Neural cell (in vitro differentiated cells): ENCODE results near the gene GMDS. TPM values are rescaled to one million over a fixed set of nuclear protein-coding genes. Genes with fewer than 3 reads are reported as not detected.

Source experiments
- H2AFZ ChIP-seq: fragments of 200-600, 300-800 bp; sonication (generic), shearing (Covaris generic); 2 replicates; pipeline ENCODE4 v1.6.0; 2014; ENCODE audit warnings: low read depth, mild to moderate bottlenecking, antibody characterized with exemption, low read length, moderate library complexity
- H3F3A ChIP-seq: fragments of 200-600 bp; shearing (Covaris generic); 2 replicates; pipeline ENCODE4 v1.6.1; 2016; ENCODE audit warnings: mild to moderate bottlenecking, moderate library complexity, mixed read lengths, antibody characterized with exemption, low read length; ENCODE audit not compliant: insufficient read depth, poor library complexity, severe bottlenecking
- H3K27ac ChIP-seq: fragments of 200-600, 300-800 bp; sonication (generic), shearing (Covaris generic); 2 replicates; pipeline ENCODE4 v1.5.1; 2014; ENCODE audit warnings: mild to moderate bottlenecking, low read length, moderate library complexity
- H3K27me3 ChIP-seq: fragments of 300-800, 200-600 bp; sonication (generic), shearing (Covaris generic); 2 replicates; pipeline ENCODE4 v1.6.0; 2014; ENCODE audit warnings: mild to moderate bottlenecking, low read depth, low read length, moderate library complexity; ENCODE audit not compliant: insufficient read depth
- H3K36me3 ChIP-seq: fragments of 300-800, 200-600 bp; sonication (generic), shearing (Covaris generic); 2 replicates; pipeline ENCODE4 v1.5.1; 2014; ENCODE audit warnings: mild to moderate bottlenecking, antibody characterized with exemption, low read length, moderate library complexity; ENCODE audit not compliant: insufficient read depth
- H3K4me2 ChIP-seq: fragments of 300-800, 200-600 bp; sonication (generic), shearing (Covaris generic); 2 replicates; pipeline ENCODE4 v1.6.0; 2014; ENCODE audit warnings: mild to moderate bottlenecking, low read length
- H3K4me3 ChIP-seq: fragments of 300-800, 200-600 bp; sonication (generic), shearing (Covaris generic); 2 replicates; pipeline ENCODE4 v1.5.1; 2014; ENCODE audit warnings: mild to moderate bottlenecking, low read length, moderate library complexity
- H3K79me2 ChIP-seq: fragments of 200-600 bp; shearing (Covaris generic); replicated peaks from 2 replicates; pipeline ENCODE4 v1.6.0; 2014; ENCODE audit warnings: mild to moderate bottlenecking, low read length, moderate library complexity; ENCODE audit not compliant: insufficient read depth
- H3K9ac ChIP-seq: fragments of 300-800, 200-600 bp; sonication (generic), shearing (Covaris generic); 2 replicates; pipeline ENCODE4 v1.6.1; 2016; ENCODE audit warnings: mild to moderate bottlenecking, low read length, mixed read lengths
- H3K9me2 ChIP-seq: fragments of 200-600 bp; shearing (Covaris generic); 2 replicates; pipeline ENCODE4 v1.6.1; 2016; ENCODE audit warnings: mild to moderate bottlenecking, low read length, mixed read lengths; ENCODE audit not compliant: insufficient read depth
- H3K9me3 ChIP-seq: fragments of 200-600, 300-800 bp; sonication (generic), shearing (Covaris generic); 2 replicates; pipeline ENCODE4 v1.6.1; 2016; ENCODE audit warnings: mild to moderate bottlenecking, mixed run types, low read length, moderate library complexity, mixed read lengths
- H4K20me1 ChIP-seq: fragments of 200-600 bp; shearing (Covaris generic); 2 replicates; pipeline ENCODE4 v1.6.1; 2016; ENCODE audit warnings: mild to moderate bottlenecking, mixed run types; ENCODE audit not compliant: insufficient read depth
- EP300 ChIP-seq: fragments of 450-650 bp; conservative IDR thresholded peaks from 2 replicates; pipeline ENCODE4 v1.6.1; 2014; ENCODE audit warnings: antibody characterized with exemption, mild to moderate bottlenecking, moderate library complexity; ENCODE audit not compliant: poor library complexity, severe bottlenecking
- EZH2 ChIP-seq: fragments of 200-600, 300-800 bp; shearing (Covaris generic), sonication (generic); IDR thresholded peaks from 2 replicates; pipeline ENCODE4 v1.6.1; 2014; ENCODE audit warnings: antibody characterized with exemption, low read length, borderline replicate concordance, mild to moderate bottlenecking; ENCODE audit not compliant: insufficient read depth, poor library complexity, severe bottlenecking
- POLR2AphosphoS5 ChIP-seq: IDR thresholded peaks from 2 replicates; pipeline ENCODE4 v1.6.1; 2012
- SMC3 ChIP-seq: fragments of 450-650 bp; conservative IDR thresholded peaks from 2 replicates; pipeline ENCODE4 v1.6.1; 2014; ENCODE audit warnings: antibody characterized with exemption, mild to moderate bottlenecking, moderate library complexity; ENCODE audit not compliant: poor library complexity
- polyA plus RNA-seq: library from polyadenylated mRNA; depleted of rRNA; stranded (reverse); fragments of >200 nt; gene quantifications from 2 replicates; pipeline ENCODE4 v1.2.3, GENCODE V29; 2014
- TF ChIP-seq, protein P1 (sequence below): IDR thresholded peaks from 2 replicates; pipeline ENCODE4 v1.6.1; 2012; ENCODE audit warnings: borderline replicate concordance

The GMDS gene
- polyA plus RNA-seq, 1 donor from 2014 or later = 11.4 TPM

DNA sequence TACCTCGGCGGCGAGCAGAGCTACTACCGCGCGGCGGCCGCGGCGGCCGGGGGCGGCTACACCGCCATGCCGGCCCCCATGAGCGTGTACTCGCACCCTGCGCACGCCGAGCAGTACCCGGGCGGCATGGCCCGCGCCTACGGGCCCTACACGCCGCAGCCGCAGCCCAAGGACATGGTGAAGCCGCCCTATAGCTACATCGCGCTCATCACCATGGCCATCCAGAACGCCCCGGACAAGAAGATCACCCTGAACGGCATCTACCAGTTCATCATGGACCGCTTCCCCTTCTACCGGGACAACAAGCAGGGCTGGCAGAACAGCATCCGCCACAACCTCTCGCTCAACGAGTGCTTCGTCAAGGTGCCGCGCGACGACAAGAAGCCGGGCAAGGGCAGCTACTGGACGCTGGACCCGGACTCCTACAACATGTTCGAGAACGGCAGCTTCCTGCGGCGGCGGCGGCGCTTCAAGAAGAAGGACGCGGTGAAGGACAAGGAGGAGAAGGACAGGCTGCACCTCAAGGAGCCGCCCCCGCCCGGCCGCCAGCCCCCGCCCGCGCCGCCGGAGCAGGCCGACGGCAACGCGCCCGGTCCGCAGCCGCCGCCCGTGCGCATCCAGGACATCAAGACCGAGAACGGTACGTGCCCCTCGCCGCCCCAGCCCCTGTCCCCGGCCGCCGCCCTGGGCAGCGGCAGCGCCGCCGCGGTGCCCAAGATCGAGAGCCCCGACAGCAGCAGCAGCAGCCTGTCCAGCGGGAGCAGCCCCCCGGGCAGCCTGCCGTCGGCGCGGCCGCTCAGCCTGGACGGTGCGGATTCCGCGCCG is 634.7 kb downstream of the GMDS start:
- no peaks in the 10 kb centered on the region for H3K79me2 ChIP-seq
- H3F3A ChIP-seq = no peaks in the 10 kb centered on the region
- H3K9ac ChIP-seq = no peak overlapping the region
- TF ChIP-seq EZH2 (peak; percentile 100), SMC3 (no peak), POLR2AphosphoS5 (peak; percentile 46)
- H3K4me3 ChIP-seq = no peak overlapping the region
- H3K36me3 ChIP-seq = no peaks in the 10 kb centered on the region
- no peaks in the 10 kb centered on the region for H3K9me2 ChIP-seq
- no peaks in the 10 kb centered on the region for H3K9me3 ChIP-seq
- H3K27ac ChIP-seq = no peak overlapping the region
- H2AFZ ChIP-seq = no peak overlapping the region
- peaks cover 93% of the 10 kb centered on the region for H3K27me3 ChIP-seq
- no peak overlapping the region for H3K4me2 ChIP-seq
- no peaks in the 10 kb centered on the region for H4K20me1 ChIP-seq

GRCh38 chr6:1609648-1610496 is 635.5 kb downstream of the GMDS start, which contains the start of gene FOXC1:
Gene FOXC1 (plus strand): TSS chr6:1609915. CDS start chr6:1610446, 531 bp downstream.
- Histone ChIP-seq H3K27ac (no peak within 1 kb of the TSS), H3K36me3 (no peaks in the 10 kb centered on the region), H3K9me3 (no peaks in the 10 kb centered on the region), H2AFZ (no peak within 1 kb of the TSS), H3K79me2 (no peaks in the 10 kb centered on the region), H3K27me3 (peaks cover 93% of the 10 kb centered on the region), H3K4me2 (no peak within 1 kb of the TSS), H3K9me2 (no peaks in the 10 kb centered on the region), H3F3A (no peaks in the 10 kb centered on the region), H3K9ac (no peak within 1 kb of the TSS), H3K4me3 (no peak within 1 kb of the TSS), H4K20me1 (no peaks in the 10 kb centered on the region)
- TF ChIP-seq, protein P1, sequence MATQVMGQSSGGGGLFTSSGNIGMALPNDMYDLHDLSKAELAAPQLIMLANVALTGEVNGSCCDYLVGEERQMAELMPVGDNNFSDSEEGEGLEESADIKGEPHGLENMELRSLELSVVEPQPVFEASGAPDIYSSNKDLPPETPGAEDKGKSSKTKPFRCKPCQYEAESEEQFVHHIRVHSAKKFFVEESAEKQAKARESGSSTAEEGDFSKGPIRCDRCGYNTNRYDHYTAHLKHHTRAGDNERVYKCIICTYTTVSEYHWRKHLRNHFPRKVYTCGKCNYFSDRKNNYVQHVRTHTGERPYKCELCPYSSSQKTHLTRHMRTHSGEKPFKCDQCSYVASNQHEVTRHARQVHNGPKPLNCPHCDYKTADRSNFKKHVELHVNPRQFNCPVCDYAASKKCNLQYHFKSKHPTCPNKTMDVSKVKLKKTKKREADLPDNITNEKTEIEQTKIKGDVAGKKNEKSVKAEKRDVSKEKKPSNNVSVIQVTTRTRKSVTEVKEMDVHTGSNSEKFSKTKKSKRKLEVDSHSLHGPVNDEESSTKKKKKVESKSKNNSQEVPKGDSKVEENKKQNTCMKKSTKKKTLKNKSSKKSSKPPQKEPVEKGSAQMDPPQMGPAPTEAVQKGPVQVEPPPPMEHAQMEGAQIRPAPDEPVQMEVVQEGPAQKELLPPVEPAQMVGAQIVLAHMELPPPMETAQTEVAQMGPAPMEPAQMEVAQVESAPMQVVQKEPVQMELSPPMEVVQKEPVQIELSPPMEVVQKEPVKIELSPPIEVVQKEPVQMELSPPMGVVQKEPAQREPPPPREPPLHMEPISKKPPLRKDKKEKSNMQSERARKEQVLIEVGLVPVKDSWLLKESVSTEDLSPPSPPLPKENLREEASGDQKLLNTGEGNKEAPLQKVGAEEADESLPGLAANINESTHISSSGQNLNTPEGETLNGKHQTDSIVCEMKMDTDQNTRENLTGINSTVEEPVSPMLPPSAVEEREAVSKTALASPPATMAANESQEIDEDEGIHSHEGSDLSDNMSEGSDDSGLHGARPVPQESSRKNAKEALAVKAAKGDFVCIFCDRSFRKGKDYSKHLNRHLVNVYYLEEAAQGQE = no peak

DNA sequence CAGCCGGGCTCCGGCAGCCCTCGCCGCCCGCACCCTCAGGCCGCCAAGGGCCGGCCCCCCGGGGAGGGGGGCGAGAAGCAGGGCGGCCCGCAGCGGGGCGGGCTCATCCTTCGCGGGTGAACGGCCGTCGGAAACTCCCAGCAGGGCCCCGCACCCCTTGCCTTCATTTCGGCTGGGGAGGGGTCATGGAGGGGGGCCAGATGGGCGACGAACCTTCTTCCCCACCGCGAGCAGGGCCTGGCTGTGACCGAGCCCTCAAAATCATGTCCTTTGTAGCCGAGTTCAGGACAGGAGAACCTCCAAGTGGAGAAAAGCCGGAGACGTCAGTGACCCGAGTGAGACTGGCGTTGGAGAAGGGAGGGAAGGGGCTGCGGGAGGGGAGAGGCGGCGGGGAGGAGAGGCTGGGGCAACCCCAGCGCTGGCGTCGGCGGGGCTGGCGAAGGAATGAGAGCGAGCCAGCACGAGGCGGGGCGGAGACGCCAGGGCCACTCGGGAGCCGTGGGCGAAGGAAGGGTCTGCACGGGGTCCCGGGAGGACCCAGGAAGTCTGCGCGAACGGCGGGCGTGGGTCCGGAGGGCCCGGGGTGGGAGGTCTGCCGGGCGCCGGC is 636.3 kb downstream of the GMDS start:
- Histone ChIP-seq H3K36me3 (no peaks in the 10 kb centered on the region), H3F3A (no peaks in the 10 kb centered on the region), H3K9me3 (no peaks in the 10 kb centered on the region), H3K9ac (no peak overlapping the region), H3K4me3 (no peak overlapping the region), H3K27me3 (peaks cover 93% of the 10 kb centered on the region), H3K4me2 (no peak overlapping the region), H3K79me2 (no peaks in the 10 kb centered on the region), H3K27ac (no peak overlapping the region), H2AFZ (no peak overlapping the region), H4K20me1 (no peaks in the 10 kb centered on the region), H3K9me2 (no peaks in the 10 kb centered on the region)
- no peak for TF ChIP-seq EP300
- peak; percentile 98 for TF ChIP-seq EZH2
- TF ChIP-seq, protein P1 = no peak
